Keratinocyte (primary cell): ENCODE data around the gene ATXN7L1. TPM values are rescaled to one million over a fixed set of nuclear protein-coding genes. Genes with fewer than 3 reads are reported as not detected.

ENCODE experiments used
- DNase-seq: peaks from one replicate; pipeline ENCODE4 v3.0.0-alpha.2; 2011; ENCODE audit warnings: low read depth, missing footprints, low spot score
- FAIRE-seq: peaks from 2 replicates; lab custom pipeline; 2011; peaks lifted over from hg19 to GRCh38; lab: Jason Lieb, UNC
- H2AFZ ChIP-seq: 2 replicates; pipeline ENCODE4 v1.6.0; 2012; ENCODE audit warnings: low read length, control low read depth, inconsistent platforms; ENCODE audit not compliant: control insufficient read depth
- H3K27ac ChIP-seq: 2 replicates; pipeline ENCODE4 v1.5.1; 2011; ENCODE audit warnings: low read length; ENCODE audit not compliant: control insufficient read depth, insufficient read depth
- H3K27me3 ChIP-seq: 3 replicates; pipeline ENCODE4 v1.6.0; 2011; ENCODE audit warnings: low read length; ENCODE audit not compliant: control insufficient read depth, insufficient read depth; ENCODE audit errors: extremely low read depth
- H3K36me3 ChIP-seq, 2 experiments: 2 replicates in 1 of 2; 3 replicates in 1 of 2; pipeline ENCODE4 v1.5.1; 2011; ENCODE audit warnings: low read length in 2 of 2, mild to moderate bottlenecking in 1 of 2; ENCODE audit not compliant: control insufficient read depth in 2 of 2, insufficient read depth in 2 of 2; ENCODE audit errors: extremely low read depth in 1 of 2
- H3K4me1 ChIP-seq: 3 replicates; pipeline ENCODE4 v1.5.1; 2011; ENCODE audit warnings: low read length; ENCODE audit not compliant: control insufficient read depth, insufficient read depth; ENCODE audit errors: extremely low read depth
- H3K4me2 ChIP-seq: 3 replicates; pipeline ENCODE4 v1.6.0; 2011; ENCODE audit warnings: low read depth, low read length; ENCODE audit not compliant: control insufficient read depth, insufficient read depth; ENCODE audit errors: extremely low read depth
- H3K4me3 ChIP-seq, 3 experiments: fragments of 200-600 bp in 1 of 3; sonication (generic) in 1 of 3; 2 replicates in 2 of 3; 3 replicates in 1 of 3; pipeline ENCODE4 v1.5.1; 2011 to 2016; ENCODE audit warnings: low read length in 3 of 3, mild to moderate bottlenecking in 3 of 3, control low read depth in 2 of 3, inconsistent platforms in 1 of 3, low read depth in 1 of 3, mixed read lengths in 1 of 3, mixed run types in 1 of 3, moderate library complexity in 1 of 3; ENCODE audit not compliant: control insufficient read depth in 2 of 3, insufficient read depth in 2 of 3; ENCODE audit errors: extremely low read depth in 1 of 3
- H3K79me2 ChIP-seq: 2 replicates; pipeline ENCODE4 v1.6.0; 2012; ENCODE audit warnings: low read length; ENCODE audit not compliant: control insufficient read depth, insufficient read depth
- H3K9ac ChIP-seq: 3 replicates; pipeline ENCODE4 v1.6.0; 2011; ENCODE audit warnings: low read length; ENCODE audit not compliant: control insufficient read depth, insufficient read depth; ENCODE audit errors: extremely low read depth
- H3K9me1 ChIP-seq: 3 replicates; pipeline ENCODE4 v1.6.0; 2011; ENCODE audit warnings: low read length; ENCODE audit not compliant: control insufficient read depth, insufficient read depth; ENCODE audit errors: extremely low read depth
- H3K9me3 ChIP-seq: 2 replicates; pipeline ENCODE4 v1.5.1; 2012; ENCODE audit warnings: low read depth, low read length; ENCODE audit not compliant: control insufficient read depth
- H4K20me1 ChIP-seq: 3 replicates; pipeline ENCODE4 v1.6.0; 2011; ENCODE audit warnings: low read length; ENCODE audit not compliant: control insufficient read depth, insufficient read depth; ENCODE audit errors: extremely low read depth
- EZH2 ChIP-seq: IDR thresholded peaks from one replicate; pipeline ENCODE4 v1.6.1; 2012; ENCODE audit warnings: inconsistent platforms, mild to moderate bottlenecking, low read length, moderate library complexity
- dilution Hi-C: fragments of 300-500 bp; cut with MboI; formaldehyde crosslinking; loops from one replicate; pipeline ENCODE4 v1.7.0; 2020; ENCODE audit warnings: low sequenced_read_pairs; ENCODE audit not compliant: extremely low pct_ligation_motif_present
- polyA plus RNA-seq, 5 experiments: library from polyadenylated mRNA; depleted of rRNA in 3 of 5; stranded (reverse) in 3 of 5; stranded (forward) in 1 of 5; unstranded in 1 of 5; fragments of >200 nt; gene quantifications; 1 replicate in 1 of 5; 2 replicates in 3 of 5; 3 replicates in 1 of 5; pipeline versions ENCODE4 v1.2.1 to v1.2.3, GENCODE V29; 2011 to 2012; ENCODE audit warnings: missing spikeins in 2 of 5, low read depth in 1 of 5, low replicate concordance in 1 of 5
- TF ChIP-seq, protein P1 (sequence below), 3 experiments: IDR thresholded peaks in 1 of 3; conservative IDR thresholded peaks in 1 of 3; optimal IDR thresholded peaks in 1 of 3; 2 replicates in 2 of 3; 3 replicates in 1 of 3; pipeline versions ENCODE3 to v1.5.1; 2011; ENCODE audit warnings: low read length in 3 of 3, mild to moderate bottlenecking in 3 of 3, moderate library complexity in 2 of 3, control low read depth in 1 of 3, inconsistent platforms in 1 of 3; ENCODE audit not compliant: insufficient read depth in 2 of 3; ENCODE audit errors: extremely low read depth in 1 of 3

ATXN7L1 gene
- polyA plus RNA-seq, 1 donor (not counting 4 experiments of a cell fraction or from before 2014, with no cell fraction given) = 4.8 TPM

- H3K27ac ChIP-seq = no peak overlapping the region
- TF ChIP-seq EZH2 = no peak
- TF ChIP-seq, protein P1, sequence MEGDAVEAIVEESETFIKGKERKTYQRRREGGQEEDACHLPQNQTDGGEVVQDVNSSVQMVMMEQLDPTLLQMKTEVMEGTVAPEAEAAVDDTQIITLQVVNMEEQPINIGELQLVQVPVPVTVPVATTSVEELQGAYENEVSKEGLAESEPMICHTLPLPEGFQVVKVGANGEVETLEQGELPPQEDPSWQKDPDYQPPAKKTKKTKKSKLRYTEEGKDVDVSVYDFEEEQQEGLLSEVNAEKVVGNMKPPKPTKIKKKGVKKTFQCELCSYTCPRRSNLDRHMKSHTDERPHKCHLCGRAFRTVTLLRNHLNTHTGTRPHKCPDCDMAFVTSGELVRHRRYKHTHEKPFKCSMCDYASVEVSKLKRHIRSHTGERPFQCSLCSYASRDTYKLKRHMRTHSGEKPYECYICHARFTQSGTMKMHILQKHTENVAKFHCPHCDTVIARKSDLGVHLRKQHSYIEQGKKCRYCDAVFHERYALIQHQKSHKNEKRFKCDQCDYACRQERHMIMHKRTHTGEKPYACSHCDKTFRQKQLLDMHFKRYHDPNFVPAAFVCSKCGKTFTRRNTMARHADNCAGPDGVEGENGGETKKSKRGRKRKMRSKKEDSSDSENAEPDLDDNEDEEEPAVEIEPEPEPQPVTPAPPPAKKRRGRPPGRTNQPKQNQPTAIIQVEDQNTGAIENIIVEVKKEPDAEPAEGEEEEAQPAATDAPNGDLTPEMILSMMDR (optimal IDR thresholded peaks at IDR 0.05 in 1 of 3, IDR thresholded peaks at IDR 0.05 in 1 of 3, conservative IDR thresholded peaks at IDR 0.05 in 1 of 3; ENCODE audit: extremely low read depth in 1 of 3, insufficient read depth in 2 of 3, low read length in 3 of 3) = no peak
- no peaks in the 10 kb centered on the region for H3K9me3 ChIP-seq
- H3K79me2 ChIP-seq = no peaks in the 10 kb centered on the region
- no peak overlapping the region for H2AFZ ChIP-seq
- FAIRE-seq (no peak), DNase-seq (no peak)
- H3K27me3 ChIP-seq = no peaks in the 10 kb centered on the region
- no peak overlapping the region for H3K4me2 ChIP-seq
- no peak overlapping the region for H3K4me3 ChIP-seq
- H3K4me1 ChIP-seq = no peaks in the 10 kb centered on the region
- no peaks in the 10 kb centered on the region for H3K36me3 ChIP-seq
- no peaks in the 10 kb centered on the region for H4K20me1 ChIP-seq
- H3K9me1 ChIP-seq = no peaks in the 10 kb centered on the region
- no peak overlapping the region for H3K9ac ChIP-seq
- dilution Hi-C loops = no loop called here
Observed at GRCh38 chr7:105741982-105742381, 134.4 kb downstream of the ATXN7L1 start.

GRCh38 chr7:105738133-105738532 is 138.3 kb downstream of the ATXN7L1 start:
- Histone ChIP-seq H3K4me2 (no peak overlapping the region), H3K27ac (no peak overlapping the region), H4K20me1 (no peaks in the 10 kb centered on the region), H2AFZ (no peak overlapping the region), H3K9ac (no peak overlapping the region), H3K27me3 (no peaks in the 10 kb centered on the region), H3K4me3 (no peak overlapping the region), H3K79me2 (no peaks in the 10 kb centered on the region), H3K9me3 (no peaks in the 10 kb centered on the region), H3K36me3 (no peaks in the 10 kb centered on the region), H3K9me1 (no peaks in the 10 kb centered on the region), H3K4me1 (no peaks in the 10 kb centered on the region)
- FAIRE-seq (no peak), DNase-seq (no peak)
- dilution Hi-C loops = no loop called here
- no peak for TF ChIP-seq EZH2
- TF ChIP-seq, protein P1 (optimal IDR thresholded peaks at IDR 0.05 in 1 of 3, IDR thresholded peaks at IDR 0.05 in 1 of 3, conservative IDR thresholded peaks at IDR 0.05 in 1 of 3; ENCODE audit: extremely low read depth in 1 of 3, insufficient read depth in 2 of 3, low read length in 3 of 3) = no peak
